Gastroesophageal sphincter (tissue), 4 donors: ENCODE results near the gene MRTFB. TPM values are rescaled to one million over a fixed set of nuclear protein-coding genes. Genes with fewer than 3 reads are reported as not detected.

Experiments used
- ATAC-seq: fragments of 150-250 bp; one replicate; pipeline ENCODE4 v1.9.1; 2016; ENCODE audit warnings: mild to moderate bottlenecking, moderate library complexity
- H3K27ac ChIP-seq, 4 donors: fragments of 200-600 bp; sonication (generic) in 3 of 4; 1 replicate in 3 of 4; 2 replicates in 1 of 4; pipeline ENCODE4 v1.5.1; 2016 to 2019
- H3K27me3 ChIP-seq: fragments of 200-600 bp; sonication (generic); one replicate; pipeline ENCODE4 v1.5.1; 2019
- H3K36me3 ChIP-seq, 2 donors: fragments of 200-600 bp; sonication (generic); one replicate each; pipeline ENCODE4 v1.5.1; 2019; ENCODE audit warnings: control low read depth in 1 of 2
- H3K4me1 ChIP-seq, 3 donors: fragments of 200-600 bp; sonication (generic); 1 replicate in 2 of 3; 2 replicates in 1 of 3; pipeline ENCODE4 v1.5.1; 2016 to 2019; ENCODE audit warnings: control low read depth in 2 of 3
- H3K4me3 ChIP-seq, 2 donors: fragments of 200-600 bp; sonication (generic); one replicate each; pipeline ENCODE4 v1.5.1; 2019; ENCODE audit warnings: mild to moderate bottlenecking in 1 of 2, moderate library complexity in 1 of 2
- H3K9me3 ChIP-seq, 3 donors: fragments of 200-600 bp; sonication (generic); one replicate each; pipeline ENCODE4 v1.5.1; 2017 to 2019; ENCODE audit warnings: control low read depth in 2 of 3
- CTCF ChIP-seq, 4 experiments: fragments of 200-600 bp in 2 of 4; fragments of 450-650 bp in 2 of 4; sonication (generic) in 1 of 4; IDR thresholded peaks; one replicate each; pipeline ENCODE4 v1.5.1; 2017 to 2019; ENCODE audit warnings: antibody characterized with exemption in 4 of 4, mild to moderate bottlenecking in 2 of 4, moderate library complexity in 2 of 4
- EP300 ChIP-seq: sonication (generic); formaldehyde crosslinking; IDR thresholded peaks from one replicate; pipeline ENCODE4 v1.6.1; 2017; ENCODE audit warnings: antibody characterized with exemption, mild to moderate bottlenecking
- POLR2A ChIP-seq, 2 donors: fragments of 450-650 bp; IDR thresholded peaks; one replicate each; pipeline ENCODE4 v1.6.1; 2017; ENCODE audit warnings: antibody characterized with exemption in 2 of 2, mild to moderate bottlenecking in 2 of 2, moderate library complexity in 1 of 2
- POLR2AphosphoS5 ChIP-seq: sonication (generic); formaldehyde crosslinking; IDR thresholded peaks from one replicate; pipeline ENCODE4 v1.6.1; 2017; ENCODE audit warnings: antibody characterized with exemption
- WGBS, 2 donors: methylation state at CpG; one replicate each; pipeline ENCODE4 v1.1.5; 2018; ENCODE audit warnings: low coverage in 1 of 2; 5-methylcytosine and 5-hydroxymethylcytosine counted together
- total RNA-seq, 4 donors: library from RNA; depleted of rRNA; stranded (reverse); fragments of >200 nt; gene quantifications; one replicate each; pipeline ENCODE4 v1.1.0, GENCODE V29; 2016

MRTFB gene
- total RNA-seq, 4 donors from 2014 or later = 38.8 to 53.1 (median 41.1) TPM

GRCh38 chr16:14241631-14242030 lies 170.5 kb downstream of the MRTFB start:
- Histone ChIP-seq H3K4me1 (no peaks in the 10 kb centered on the region), H3K9me3 (no peaks in the 10 kb centered on the region), H3K27me3 (no peaks in the 10 kb centered on the region), H3K27ac (peak overlapping the region in 1 of 4 donors; percentile 27), H3K36me3 (peaks cover 0 to 98% of the 10 kb centered on the region in 2 donors), H3K4me3 (no peak overlapping the region)
- WGBS, 2 donors = 79 to 94% methylated on average over 2 to 3 of the region's 3 CpGs
- TF ChIP-seq POLR2A (IDR thresholded peaks at IDR 0.05) (no peak), CTCF (IDR thresholded peaks at IDR 0.05) (no peak), EP300 (no peak), POLR2AphosphoS5 (no peak)
- no peak for ATAC-seq

- no peaks in the 10 kb centered on the region for H3K27me3 ChIP-seq
- no peak for TF ChIP-seq EP300
- TF ChIP-seq POLR2AphosphoS5 = no peak
- TF ChIP-seq CTCF (IDR thresholded peaks at IDR 0.05) = no peak
- TF ChIP-seq POLR2A (IDR thresholded peaks at IDR 0.05) = no peak
- no peaks in the 10 kb centered on the region for H3K4me1 ChIP-seq
- H3K27ac ChIP-seq = no peak overlapping the region
- no peaks in the 10 kb centered on the region for H3K9me3 ChIP-seq
- H3K36me3 ChIP-seq = peaks cover 0 to 98% of the 10 kb centered on the region in 2 donors
- no peak for ATAC-seq
- H3K4me3 ChIP-seq = no peak overlapping the region
- WGBS, 2 donors = 87 to 93% methylated on average over 3 of the region's 3 CpGs
Measured at GRCh38 chr16:14242769-14243168, 171.7 kb downstream of the MRTFB start.

- Histone ChIP-seq H3K4me1 (no peaks in the 10 kb centered on the region), H3K9me3 (no peaks in the 10 kb centered on the region), H3K27ac (no peak overlapping the region), H3K4me3 (no peak overlapping the region), H3K36me3 (peaks cover 0 to 98% of the 10 kb centered on the region in 2 donors), H3K27me3 (no peaks in the 10 kb centered on the region)
- 86 to 100% methylated on average over 2 to 4 of the region's 4 CpGs for WGBS, 2 donors
- ATAC-seq = no peak
- TF ChIP-seq CTCF (IDR thresholded peaks at IDR 0.05) (no peak), EP300 (no peak), POLR2AphosphoS5 (no peak), POLR2A (IDR thresholded peaks at IDR 0.05) (no peak)
Measured at GRCh38 chr16:14244196-14245010, 173.3 kb downstream of the MRTFB start.

GRCh38 chr16:14248791-14249190 lies 177.7 kb downstream of the MRTFB start:
- 73 to 86% methylated on average over 4 to 5 of the region's 5 CpGs for WGBS, 2 donors
- no peaks in the 10 kb centered on the region for H3K4me1 ChIP-seq
- TF ChIP-seq POLR2AphosphoS5 = no peak
- TF ChIP-seq CTCF (IDR thresholded peaks at IDR 0.05) = no peak
- no peak for TF ChIP-seq EP300
- TF ChIP-seq POLR2A (IDR thresholded peaks at IDR 0.05) = no peak
- no peaks in the 10 kb centered on the region for H3K9me3 ChIP-seq
- H3K27me3 ChIP-seq = no peaks in the 10 kb centered on the region
- no peak overlapping the region for H3K27ac ChIP-seq
- H3K36me3 ChIP-seq = peaks cover 0 to 98% of the 10 kb centered on the region in 2 donors
- H3K4me3 ChIP-seq = no peak overlapping the region
- ATAC-seq = no peak
